CD4-positive, alpha-beta T cell (primary cell): Measurements from ENCODE around the gene SNTG2. TPM values are rescaled to one million over a fixed set of nuclear protein-coding genes. Genes with fewer than 3 reads are reported as not detected.
"Not testable (repeated sequence)": the region's sequence is repeated elsewhere in the genome, so short reads cannot be mapped to it uniquely, and the experiment has no call there.

Source experiments
- ATAC-seq: fragments of 200-7000 bp; cut with Tn5 transposase; one replicate; pipeline ENCODE4 v1.10.0; 2022; ENCODE audit warnings: mild to moderate bottlenecking; ENCODE audit not compliant: poor library complexity
- CTCF ChIA-PET: fragments of 350-600 bp; sonication (Branson Sonifier 250); formaldehyde crosslinking; loops from one replicate; lab custom pipeline; 2021; ENCODE audit warnings: antibody characterized with exemption, inconsistent platforms; lab: Charles Lee
- POLR2A ChIA-PET: fragments of 350-600 bp; sonication (Branson Sonifier 250); formaldehyde crosslinking; loops from one replicate; lab custom pipeline; 2021; ENCODE audit warnings: antibody characterized with exemption, inconsistent platforms; lab: Charles Lee
- DNase-seq, 14 experiments: peaks; one replicate each; pipeline ENCODE4 v3.0.0-alpha.2; 2013 to 2020; ENCODE audit warnings: mixed read lengths in 2 of 14
- H3K27ac ChIP-seq, 2 donors: one replicate each; pipeline versions ENCODE4 v1.5.1 to v1.7.0; 2013; ENCODE audit warnings: low read length in 2 of 2, low read depth in 1 of 2, mild to moderate bottlenecking in 1 of 2
- H3K27me3 ChIP-seq, 2 experiments: 1 replicate in 1 of 2; 2 replicates in 1 of 2; pipeline versions ENCODE4 v1.6.1 to v1.7.0; 2013; ENCODE audit warnings: low read length in 2 of 2, control low read depth in 1 of 2, mild to moderate bottlenecking in 1 of 2, moderate library complexity in 1 of 2; ENCODE audit not compliant: insufficient read depth in 2 of 2, control insufficient read depth in 1 of 2
- H3K36me3 ChIP-seq: one replicate; pipeline ENCODE4 v1.6.1; 2013; ENCODE audit warnings: low read length, control low read depth; ENCODE audit not compliant: insufficient read depth
- H3K4me1 ChIP-seq: one replicate; pipeline ENCODE4 v1.6.1; 2013; ENCODE audit warnings: low read length, control low read depth; ENCODE audit not compliant: insufficient read depth
- H3K4me3 ChIP-seq: one replicate; pipeline ENCODE4 v1.5.1; 2013; ENCODE audit warnings: mild to moderate bottlenecking, low read length, moderate library complexity
- H3K9me3 ChIP-seq, 2 experiments: 1 replicate in 1 of 2; 2 replicates in 1 of 2; pipeline versions ENCODE4 v1.6.1 to v1.7.0; 2013; ENCODE audit warnings: low read length in 2 of 2, mild to moderate bottlenecking in 2 of 2, control low read depth in 1 of 2, moderate library complexity in 1 of 2; ENCODE audit not compliant: control insufficient read depth in 1 of 2, insufficient read depth in 1 of 2
- H3K27ac Mint-ChIP-seq: one replicate; pipeline ENCODE4 v1.8.0; 2020; ENCODE audit warnings: mixed read lengths
- H3K27me3 Mint-ChIP-seq: one replicate; pipeline ENCODE4 v1.8.0; 2021; ENCODE audit warnings: mixed read lengths
- H3K36me3 Mint-ChIP-seq: one replicate; pipeline ENCODE4 v1.8.0; 2021; ENCODE audit warnings: low read depth, mixed read lengths
- H3K4me1 Mint-ChIP-seq: one replicate; pipeline ENCODE4 v1.8.0; 2021; ENCODE audit warnings: low read depth, mixed read lengths
- H3K4me3 Mint-ChIP-seq: one replicate; pipeline ENCODE4 v1.8.0; 2020; ENCODE audit warnings: mild to moderate bottlenecking, mixed read lengths
- H3K9me3 Mint-ChIP-seq: one replicate; pipeline ENCODE4 v1.8.0; 2020; ENCODE audit warnings: mixed read lengths
- CTCF ChIP-seq: fragments of 200-600 bp; IDR thresholded peaks from one replicate; pipeline ENCODE4 v1.8.0; 2022; ENCODE audit warnings: antibody characterized with exemption, mild to moderate bottlenecking
- intact Hi-C, 2 experiments: fragments of 100-400 bp; cut with DNase I in 1 of 2; cut with micrococcal nuclease in 1 of 2; formaldehyde crosslinking; loops; one replicate each; pipeline versions ENCODE4 v1.15.1 to v1.9.0; 2023 to 2025; cut with DNase I, micrococcal nuclease
- total RNA-seq, 174 experiments: library from RNA in 2 of 174; stranded (reverse) in 2 of 174; gene quantifications; one replicate each; pipeline ENCODE4 v1.2.3 and lab custom pipeline; 2021 to 2026

The SNTG2 gene
- total RNA-seq, 2 experiments from 2014 or later: 1.1 to 1.5 TPM

- ATAC-seq (no peak), DNase-seq (no peak)
- intact Hi-C loops: no loop called here
- Histone ChIP-seq H3K27me3 (no peaks in the 10 kb centered on the region), H3K4me1 (no peaks in the 10 kb centered on the region), H3K9me3 (peaks cover 0 to 12% of the 10 kb centered on the region in 2 experiments), H3K4me3 (no peak overlapping the region), H3K36me3 (no peaks in the 10 kb centered on the region), H3K27ac (no peak overlapping the region)
- Mint-ChIP-seq H3K27ac (no peak overlapping the region), H3K36me3 (no peaks in the 10 kb centered on the region), H3K27me3 (no peaks in the 10 kb centered on the region), H3K9me3 (no peaks in the 10 kb centered on the region), H3K4me3 (no peak overlapping the region), H3K4me1 (no peaks in the 10 kb centered on the region)
- ChIA-PET CTCF (no interaction called here), POLR2A (no interaction called here)
- no peak for TF ChIP-seq CTCF
These were observed 426.8 kb downstream of the SNTG2 start for GRCh38 chr2:1377473-1377872.

GRCh38 chr2:1378456-1379150 is 428.0 kb downstream of the SNTG2 start:
- no peak overlapping the region for H3K27ac ChIP-seq
- DNase-seq: no peak
- no peaks in the 10 kb centered on the region for H3K9me3 Mint-ChIP-seq
- H3K27me3 ChIP-seq: no peaks in the 10 kb centered on the region
- TF ChIP-seq CTCF: no peak
- H3K9me3 ChIP-seq: peaks cover 0 to 12% of the 10 kb centered on the region in 2 experiments
- no peak for ATAC-seq
- no peak overlapping the region for H3K4me3 ChIP-seq
- no peaks in the 10 kb centered on the region for H3K36me3 ChIP-seq
- intact Hi-C loops: no loop called here
- H3K4me1 Mint-ChIP-seq: no peaks in the 10 kb centered on the region
- no peaks in the 10 kb centered on the region for H3K36me3 Mint-ChIP-seq
- no peaks in the 10 kb centered on the region for H3K4me1 ChIP-seq
- no peak overlapping the region for H3K27ac Mint-ChIP-seq
- H3K27me3 Mint-ChIP-seq: no peaks in the 10 kb centered on the region
- H3K4me3 Mint-ChIP-seq: no peak overlapping the region
- ChIA-PET CTCF (no interaction called here), POLR2A (no interaction called here)

- ATAC-seq (no peak), DNase-seq (no peak)
- H3K27me3 ChIP-seq: no peaks in the 10 kb centered on the region
- H3K9me3 Mint-ChIP-seq: no peaks in the 10 kb centered on the region
- H3K4me1 ChIP-seq: no peaks in the 10 kb centered on the region
- H3K27ac Mint-ChIP-seq: no peak overlapping the region
- H3K27me3 Mint-ChIP-seq: no peaks in the 10 kb centered on the region
- POLR2A ChIA-PET: no interaction called here
- H3K9me3 ChIP-seq: peaks cover 0 to 8% of the 10 kb centered on the region in 2 experiments
- H3K27ac ChIP-seq: no peak overlapping the region
- H3K4me1 Mint-ChIP-seq: no peaks in the 10 kb centered on the region
- no peak overlapping the region for H3K4me3 ChIP-seq
- no peaks in the 10 kb centered on the region for H3K36me3 ChIP-seq
- no peaks in the 10 kb centered on the region for H3K36me3 Mint-ChIP-seq
- no peak overlapping the region for H3K4me3 Mint-ChIP-seq
- no peak for TF ChIP-seq CTCF
- CTCF ChIA-PET: no interaction called here
- intact Hi-C loops: no loop called here
These were observed 431.0 kb downstream of the SNTG2 start for GRCh38 chr2:1381644-1382043.

- DNase-seq, ATAC-seq, H3K9me3 Mint-ChIP-seq, H3K9me3 ChIP-seq, H3K36me3 ChIP-seq, H3K27ac Mint-ChIP-seq, H3K36me3 Mint-ChIP-seq, H3K27ac ChIP-seq, CTCF ChIA-PET, intact Hi-C loops, H3K27me3 ChIP-seq, H3K27me3 Mint-ChIP-seq, H3K4me1 ChIP-seq, H3K4me3 Mint-ChIP-seq, H3K4me1 Mint-ChIP-seq, H3K4me3 ChIP-seq: not testable (repeated sequence)
- POLR2A ChIA-PET: interaction anchor here (0.7 kb wide), 1 partner anchor 147 kb away, joined by 3 read pairs; no protein-coding TSS in a partner anchor
These were observed 437.5 kb downstream of the SNTG2 start for GRCh38 chr2:1387954-1388725.

GRCh38 chr2:1390118-1390517 is 439.5 kb downstream of the SNTG2 start:
- H3K4me3 Mint-ChIP-seq, CTCF ChIA-PET, POLR2A ChIA-PET, H3K27ac ChIP-seq, H3K36me3 ChIP-seq, ATAC-seq, H3K27me3 Mint-ChIP-seq, H3K27me3 ChIP-seq, H3K9me3 ChIP-seq, H3K36me3 Mint-ChIP-seq, H3K4me1 Mint-ChIP-seq, H3K9me3 Mint-ChIP-seq, H3K4me3 ChIP-seq, intact Hi-C loops, H3K4me1 ChIP-seq, H3K27ac Mint-ChIP-seq, DNase-seq: not testable (repeated sequence)
